ENCODE data around the gene MAPK8IP1.

The MAPK8IP1 gene

GRCh38 chr11:45945397-45945999 lies 60.0 kb downstream of the MAPK8IP1 start:
- TF ChIP-seq, protein P1, sequence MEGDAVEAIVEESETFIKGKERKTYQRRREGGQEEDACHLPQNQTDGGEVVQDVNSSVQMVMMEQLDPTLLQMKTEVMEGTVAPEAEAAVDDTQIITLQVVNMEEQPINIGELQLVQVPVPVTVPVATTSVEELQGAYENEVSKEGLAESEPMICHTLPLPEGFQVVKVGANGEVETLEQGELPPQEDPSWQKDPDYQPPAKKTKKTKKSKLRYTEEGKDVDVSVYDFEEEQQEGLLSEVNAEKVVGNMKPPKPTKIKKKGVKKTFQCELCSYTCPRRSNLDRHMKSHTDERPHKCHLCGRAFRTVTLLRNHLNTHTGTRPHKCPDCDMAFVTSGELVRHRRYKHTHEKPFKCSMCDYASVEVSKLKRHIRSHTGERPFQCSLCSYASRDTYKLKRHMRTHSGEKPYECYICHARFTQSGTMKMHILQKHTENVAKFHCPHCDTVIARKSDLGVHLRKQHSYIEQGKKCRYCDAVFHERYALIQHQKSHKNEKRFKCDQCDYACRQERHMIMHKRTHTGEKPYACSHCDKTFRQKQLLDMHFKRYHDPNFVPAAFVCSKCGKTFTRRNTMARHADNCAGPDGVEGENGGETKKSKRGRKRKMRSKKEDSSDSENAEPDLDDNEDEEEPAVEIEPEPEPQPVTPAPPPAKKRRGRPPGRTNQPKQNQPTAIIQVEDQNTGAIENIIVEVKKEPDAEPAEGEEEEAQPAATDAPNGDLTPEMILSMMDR (conservative IDR thresholded peaks at IDR 0.05; ENCODE audit: low read depth, low read length): no peak
- DNase-seq (ENCODE audit: low read depth): no peak
- no peak overlapping the region for H3K4me3 ChIP-seq (ENCODE audit: low read depth, low read length)

GRCh38 chr11:45947885-45948284 lies 62.4 kb downstream of the MAPK8IP1 start:
- no peak for DNase-seq (ENCODE audit: low read depth)
- TF ChIP-seq, protein P1 (conservative IDR thresholded peaks at IDR 0.05; ENCODE audit: low read depth, low read length): no peak
- no peak overlapping the region for H3K4me3 ChIP-seq (ENCODE audit: low read depth, low read length)

DNA sequence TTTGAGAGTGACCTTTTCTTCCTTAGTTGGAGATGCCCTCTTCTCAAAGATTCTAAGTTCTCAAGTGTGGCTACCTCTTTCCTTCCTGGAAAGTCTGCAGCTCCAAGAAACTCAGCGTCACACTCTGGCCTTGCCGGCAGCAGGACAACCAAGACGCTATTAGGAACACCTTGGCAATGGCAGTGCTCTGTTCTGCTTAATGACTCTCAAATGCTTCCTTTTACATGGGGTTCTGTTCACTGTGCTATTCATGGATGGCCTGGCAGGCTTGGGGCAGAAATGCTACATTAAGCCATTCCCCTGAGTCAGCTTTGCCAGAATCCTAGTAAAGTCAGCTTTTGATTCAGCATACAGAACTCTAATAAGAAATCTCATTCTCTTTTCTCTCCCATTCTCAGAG lies 62.9 kb downstream of the MAPK8IP1 start:
- no peak for DNase-seq (ENCODE audit: low read depth)
- H3K4me3 ChIP-seq (ENCODE audit: low read depth, low read length): no peak overlapping the region
- TF ChIP-seq, protein P1 (conservative IDR thresholded peaks at IDR 0.05; ENCODE audit: low read depth, low read length): no peak

DNA sequence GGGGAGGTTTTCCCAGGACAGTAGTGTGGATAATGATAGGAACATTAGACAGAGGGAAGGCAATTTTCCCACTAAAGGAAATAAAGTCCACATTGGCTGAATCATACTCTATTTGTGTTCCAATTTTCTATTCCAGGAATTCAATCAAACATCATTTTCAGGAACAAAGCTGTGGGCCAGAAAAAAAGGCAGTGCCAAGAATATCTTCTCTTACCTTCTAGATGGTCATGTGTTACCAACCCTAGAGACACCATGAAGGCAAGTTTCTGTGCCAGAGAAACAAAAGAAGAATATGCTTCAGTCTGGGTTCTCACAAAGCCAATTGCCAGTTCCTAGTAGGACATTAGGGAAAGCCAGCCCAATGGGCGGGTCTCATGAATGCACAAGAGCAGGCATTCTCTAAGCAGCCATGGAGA lies 64.5 kb downstream of the MAPK8IP1 start:
- no peak for DNase-seq (ENCODE audit: low read depth)
- TF ChIP-seq, protein P1 (conservative IDR thresholded peaks at IDR 0.05; ENCODE audit: low read depth, low read length): no peak
- no peak overlapping the region for H3K4me3 ChIP-seq (ENCODE audit: low read depth, low read length)

All from choroid plexus epithelial cell (primary cell).